Keratinocyte (primary cell): Measurements from ENCODE around the gene SHISA9.

Experiments
- CTCF ChIP-seq, 3 experiments: IDR thresholded peaks in 1 of 3; conservative IDR thresholded peaks in 1 of 3; optimal IDR thresholded peaks in 1 of 3; 2 replicates in 2 of 3; 3 replicates in 1 of 3; pipeline versions ENCODE3 to v1.5.1; 2011; ENCODE audit warnings: low read length in 3 of 3, mild to moderate bottlenecking in 3 of 3, moderate library complexity in 2 of 3, control low read depth in 1 of 3, inconsistent platforms in 1 of 3; ENCODE audit not compliant: insufficient read depth in 2 of 3; ENCODE audit errors: extremely low read depth in 1 of 3
- EZH2 ChIP-seq: IDR thresholded peaks from one replicate; pipeline ENCODE4 v1.6.1; 2012; ENCODE audit warnings: inconsistent platforms, mild to moderate bottlenecking, low read length, moderate library complexity

- TF ChIP-seq CTCF (optimal IDR thresholded peaks at IDR 0.05 in 1 of 3, IDR thresholded peaks at IDR 0.05 in 1 of 3, conservative IDR thresholded peaks at IDR 0.05 in 1 of 3; ENCODE audit: extremely low read depth in 1 of 3, insufficient read depth in 2 of 3, low read length in 3 of 3), result no peak
- no peak for TF ChIP-seq EZH2
Observed at GRCh38 chr16:13231365-13231764, 330.0 kb downstream of the SHISA9 start.
